SK-N-SH (cell line): ENCODE measurements around the gene PDE4B. TPM values are rescaled to one million over a fixed set of nuclear protein-coding genes. Genes with fewer than 3 reads are reported as not detected.

Experiments used
- CTCF ChIA-PET: fragments of 300-600, 350-600 bp; formaldehyde crosslinking; extraction: SDS; loops from one replicate; lab custom pipeline; 2021; lab: Yijun Ruan, JAX
- POLR2A ChIA-PET: fragments of 350-600 bp; sonication (Branson Sonifier 250); formaldehyde crosslinking; extraction: SDS; loops from one replicate; lab custom pipeline; 2020; ENCODE audit warnings: antibody characterized with exemption, inconsistent platforms; lab: Yijun Ruan, JAX
- DNase-seq: peaks from one replicate; pipeline ENCODE4 v3.0.0; 2012
- H2AFZ ChIP-seq: fragments of 200-600 bp; sonication (generic); 2 replicates; pipeline ENCODE4 v1.8.1; 2016; ENCODE audit warnings: antibody characterized with exemption, mild to moderate bottlenecking, low read depth
- H3F3A ChIP-seq: fragments of 200-600 bp; sonication (generic); replicated peaks from 2 replicates; pipeline ENCODE3; 2016; ENCODE audit warnings: antibody characterized with exemption, mild to moderate bottlenecking; ENCODE audit not compliant: insufficient read depth
- H3K27ac ChIP-seq, 2 experiments: fragments of 200-500 bp in 1 of 2; fragments of 200-600 bp in 1 of 2; sonication (Bioruptor generic) in 1 of 2; sonication (generic), shearing (Covaris generic) in 1 of 2; 2 replicates each; pipeline versions ENCODE4 v1.5.1 to v1.6.1; 2014 to 2016; ENCODE audit warnings: low read depth in 2 of 2, inconsistent platforms in 1 of 2, low read length in 1 of 2, mild to moderate bottlenecking in 1 of 2, mixed read lengths in 1 of 2
- H3K27me3 ChIP-seq: fragments of 200-600 bp; sonication (generic), shearing (Covaris generic); 2 replicates; pipeline ENCODE4 v1.6.1; 2016; ENCODE audit warnings: mixed run types; ENCODE audit not compliant: insufficient read depth
- H3K36me3 ChIP-seq, 2 experiments: fragments of 200-500 bp in 1 of 2; fragments of 200-600 bp in 1 of 2; sonication (Bioruptor generic) in 1 of 2; sonication (generic) in 1 of 2; replicated peaks in 1 of 2; 2 replicates each; pipeline versions ENCODE3 to v1.5.1; 2014 to 2016; ENCODE audit warnings: low read length in 1 of 2, mild to moderate bottlenecking in 1 of 2; ENCODE audit not compliant: insufficient read depth in 2 of 2, control insufficient read depth in 1 of 2
- H3K4me1 ChIP-seq, 2 experiments: fragments of 200-500 bp in 1 of 2; fragments of 200-600 bp in 1 of 2; sonication (Bioruptor generic) in 1 of 2; sonication (generic), shearing (Covaris generic) in 1 of 2; 2 replicates each; pipeline versions ENCODE4 v1.5.1 to v1.6.1; 2014 to 2016; ENCODE audit warnings: low read depth in 1 of 2, low read length in 1 of 2, mixed run types in 1 of 2; ENCODE audit not compliant: insufficient read depth in 2 of 2, control insufficient read depth in 1 of 2
- H3K4me2 ChIP-seq: fragments of 200-600 bp; sonication (generic), shearing (Covaris generic); 2 replicates; pipeline ENCODE4 v1.6.1; 2017; ENCODE audit warnings: mixed run types
- H3K4me3 ChIP-seq, 2 experiments: fragments of 200-500 bp in 1 of 2; fragments of 200-600 bp in 1 of 2; sonication (Bioruptor generic) in 1 of 2; sonication (generic), shearing (Covaris generic) in 1 of 2; 2 replicates each; pipeline versions ENCODE4 v1.5.1 to v1.8.1; 2014 to 2016; ENCODE audit warnings: low read depth in 2 of 2, inconsistent platforms in 1 of 2, low read length in 1 of 2, mild to moderate bottlenecking in 1 of 2, mixed read lengths in 1 of 2, moderate library complexity in 1 of 2
- H3K79me2 ChIP-seq: fragments of 200-600 bp; sonication (generic); 2 replicates; pipeline ENCODE4 v1.8.1; 2017; ENCODE audit warnings: mild to moderate bottlenecking; ENCODE audit not compliant: insufficient read depth
- H3K9ac ChIP-seq: fragments of 200-600 bp; sonication (generic); 2 replicates; pipeline ENCODE4 v1.6.1; 2017; ENCODE audit warnings: mixed run types
- H3K9me2 ChIP-seq: fragments of 200-600 bp; sonication (generic); 2 replicates; pipeline ENCODE4 v1.6.1; 2017; ENCODE audit warnings: mixed run types
- H3K9me3 ChIP-seq: fragments of 200-600 bp; sonication (generic); 2 replicates; pipeline ENCODE4 v1.6.1; 2017; ENCODE audit warnings: mixed run types, mild to moderate bottlenecking, moderate library complexity
- H4K20me1 ChIP-seq: fragments of 200-600 bp; sonication (generic); 2 replicates; pipeline ENCODE4 v1.6.1; 2017; ENCODE audit warnings: mild to moderate bottlenecking, mixed run types; ENCODE audit not compliant: insufficient read depth
- EZH2phosphoT487 ChIP-seq: fragments of 200-600 bp; sonication (generic); IDR thresholded peaks from 2 replicates; pipeline ENCODE4 v1.6.1; 2017; ENCODE audit warnings: low read depth, mixed run types, mild to moderate bottlenecking, antibody characterized with exemption, moderate library complexity, borderline replicate concordance
- FOSL2 ChIP-seq: IDR thresholded peaks from 2 replicates; pipeline ENCODE4 v1.4.0; 2012; ENCODE audit warnings: low read depth, mild to moderate bottlenecking, moderate library complexity, borderline replicate concordance
- GABPA ChIP-seq: IDR thresholded peaks from 2 replicates; pipeline ENCODE4 v1.4.0; 2012; ENCODE audit warnings: low read depth, mild to moderate bottlenecking
- JUND ChIP-seq: IDR thresholded peaks from 2 replicates; pipeline ENCODE4 v1.4.0; 2012
- MAX ChIP-seq: IDR thresholded peaks from 2 replicates; pipeline ENCODE4 v1.4.0; 2012; ENCODE audit warnings: low read depth
- MEF2A ChIP-seq: IDR thresholded peaks from 2 replicates; pipeline ENCODE4 v1.4.0; 2012; ENCODE audit warnings: low read depth, borderline replicate concordance
- MXI1 ChIP-seq: IDR thresholded peaks from 2 replicates; pipeline ENCODE4 v1.6.1; 2012; ENCODE audit warnings: mild to moderate bottlenecking, low read depth, low read length, improper control_type of control experiment
- NFIC ChIP-seq: IDR thresholded peaks from 2 replicates; pipeline ENCODE4 v1.4.0; 2012; ENCODE audit warnings: borderline replicate concordance
- NRF1 ChIP-seq: IDR thresholded peaks from 2 replicates; pipeline ENCODE4 v1.6.1; 2012; ENCODE audit warnings: low read depth, mild to moderate bottlenecking, low read length
- PBX3 ChIP-seq: IDR thresholded peaks from 2 replicates; pipeline ENCODE4; 2012
- RAD21 ChIP-seq: IDR thresholded peaks from 2 replicates; pipeline ENCODE4 v1.6.1; 2012; ENCODE audit warnings: mild to moderate bottlenecking, low read length
- RXRA ChIP-seq: IDR thresholded peaks from 2 replicates; pipeline ENCODE4 v1.4.0; 2012; ENCODE audit warnings: low read depth, mild to moderate bottlenecking, borderline replicate concordance
- SIN3A ChIP-seq: IDR thresholded peaks from 2 replicates; pipeline ENCODE4 v1.6.1; 2012; ENCODE audit warnings: low read depth, mild to moderate bottlenecking, low read length, moderate library complexity, borderline replicate concordance
- SMC3 ChIP-seq: IDR thresholded peaks from 2 replicates; pipeline ENCODE4 v1.6.1; 2012; ENCODE audit warnings: low read depth, low read length, improper control_type of control experiment
- TCF12 ChIP-seq: IDR thresholded peaks from 2 replicates; pipeline ENCODE4 v1.4.0; 2012
- TEAD4 ChIP-seq: IDR thresholded peaks from 2 replicates; pipeline ENCODE4 v1.4.0; 2012; ENCODE audit warnings: mild to moderate bottlenecking, borderline replicate concordance; ENCODE audit not compliant: insufficient read depth
- USF1 ChIP-seq: IDR thresholded peaks from 2 replicates; pipeline ENCODE4 v1.4.0; 2012; ENCODE audit warnings: low read depth, borderline replicate concordance
- USF2 ChIP-seq: fragments of 150-350 bp; IDR thresholded peaks from 2 replicates; pipeline ENCODE4 v1.6.1; 2017; ENCODE audit warnings: antibody characterized with exemption, low read length, low read depth, borderline replicate concordance
- ZBTB33 ChIP-seq: IDR thresholded peaks from 2 replicates; pipeline ENCODE4 v1.4.0; 2012; ENCODE audit warnings: low read depth, borderline replicate concordance
- WGBS: methylation state at CpG from one replicate; pipeline ENCODE4 v1.1.6; 2017; ENCODE audit warnings: low lambda C conversion rate; 5-methylcytosine and 5-hydroxymethylcytosine counted together
- polyA plus RNA-seq, 3 experiments: library from polyadenylated mRNA; depleted of rRNA; stranded (reverse); fragments of >200 nt; gene quantifications; 2 replicates each; pipeline ENCODE4 v1.2.3, GENCODE V29; 2012

PDE4B gene
- polyA plus RNA-seq, 1 of the 3 experiments (the other 2 are of a cell fraction), result 1.9 TPM

- Histone ChIP-seq H3K36me3 (no peaks in the 10 kb centered on the region), H3K4me1 (peaks cover 0 to 2% of the 10 kb centered on the region in 2 experiments; a peak in 1 of 4 replicates), H4K20me1 (no peaks in the 10 kb centered on the region), H3K27me3 (no peaks in the 10 kb centered on the region), H3K9ac (no peak overlapping the region), H3K9me2 (no peaks in the 10 kb centered on the region), H3K4me2 (no peak overlapping the region), H3K9me3 (no peaks in the 10 kb centered on the region), H2AFZ (no peak overlapping the region), H3F3A (no peaks in the 10 kb centered on the region), H3K4me3 (no peak overlapping the region), H3K79me2 (no peaks in the 10 kb centered on the region), H3K27ac (no peak overlapping the region)
- DNase-seq, result no peak
- ChIA-PET CTCF (interaction anchor here (1.2 kb wide), 1 partner anchor 8 kb away, joined by 3 read pairs; no protein-coding TSS in a partner anchor), POLR2A (no interaction called here)
- 90% methylated on average over 1 of the region's 1 CpG for WGBS
- no peak for TF ChIP-seq TCF12
- no peak for TF ChIP-seq JUND
- no peak for TF ChIP-seq USF2
- no peak for TF ChIP-seq RAD21
- no peak for TF ChIP-seq ZBTB33
- no peak for TF ChIP-seq FOSL2
- TF ChIP-seq MEF2A, result no peak
- TF ChIP-seq NFIC, result no peak
- no peak for TF ChIP-seq RXRA
- no peak for TF ChIP-seq USF1
- TF ChIP-seq SMC3, result no peak
- no peak for TF ChIP-seq EZH2phosphoT487
- TF ChIP-seq MAX, result no peak
- TF ChIP-seq MXI1, result no peak
- TF ChIP-seq GABPA, result no peak
These were observed 623.2 kb downstream of the PDE4B start for GRCh38 chr1:66415866-66416265.

- Histone ChIP-seq H2AFZ (no peak overlapping the region), H3K4me1 (peaks cover 0 to 2% of the 10 kb centered on the region in 2 experiments; a peak in 1 of 4 replicates), H3K36me3 (no peaks in the 10 kb centered on the region), H3K79me2 (no peaks in the 10 kb centered on the region), H3K27ac (no peak overlapping the region), H3K4me3 (no peak overlapping the region), H3F3A (no peaks in the 10 kb centered on the region), H3K9me3 (no peaks in the 10 kb centered on the region), H3K4me2 (no peak overlapping the region), H3K27me3 (no peaks in the 10 kb centered on the region), H3K9ac (no peak overlapping the region), H3K9me2 (no peaks in the 10 kb centered on the region), H4K20me1 (no peaks in the 10 kb centered on the region)
- ChIA-PET POLR2A (no interaction called here), CTCF (no interaction called here)
- TF ChIP-seq PBX3 (no peak), NFIC (no peak), MXI1 (no peak), SIN3A (no peak), TEAD4 (no peak), NRF1 (no peak)
- no peak for DNase-seq
- WGBS, result 86% methylated on average over 3 of the region's 3 CpGs
These were observed 623.6 kb downstream of the PDE4B start for GRCh38 chr1:66416295-66416694.
